NCI-H1694 treated with DMSO at 0.1 percent for 48 hours (cell line): ENCODE data around the gene RUNX1.

ENCODE experiments used
- DNase-seq: peaks from one replicate; lab custom pipeline; 2025; lab: John Stamatoyannopoulos, UW

The RUNX1 gene

DNA sequence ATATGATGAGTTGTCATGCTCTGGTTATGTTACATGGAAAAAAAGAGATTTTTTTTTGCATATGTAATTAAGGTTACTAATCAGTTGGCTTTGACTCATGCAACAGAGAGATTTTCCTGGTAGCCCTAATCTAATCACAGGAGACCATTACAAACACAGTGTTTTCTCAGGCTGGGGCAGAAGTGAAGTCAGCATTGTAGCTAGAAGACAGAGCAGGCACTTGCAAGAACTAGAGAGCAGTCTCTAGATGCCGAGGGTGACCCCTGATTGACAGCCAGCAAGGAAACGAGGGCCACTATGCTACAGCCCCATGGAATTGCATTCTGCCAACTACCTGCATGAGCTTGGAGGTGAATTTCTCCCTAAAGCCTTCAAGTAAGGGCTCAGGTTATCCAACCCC is 151.3 kb downstream of the RUNX1 start:
- no peak for DNase-seq

DNA sequence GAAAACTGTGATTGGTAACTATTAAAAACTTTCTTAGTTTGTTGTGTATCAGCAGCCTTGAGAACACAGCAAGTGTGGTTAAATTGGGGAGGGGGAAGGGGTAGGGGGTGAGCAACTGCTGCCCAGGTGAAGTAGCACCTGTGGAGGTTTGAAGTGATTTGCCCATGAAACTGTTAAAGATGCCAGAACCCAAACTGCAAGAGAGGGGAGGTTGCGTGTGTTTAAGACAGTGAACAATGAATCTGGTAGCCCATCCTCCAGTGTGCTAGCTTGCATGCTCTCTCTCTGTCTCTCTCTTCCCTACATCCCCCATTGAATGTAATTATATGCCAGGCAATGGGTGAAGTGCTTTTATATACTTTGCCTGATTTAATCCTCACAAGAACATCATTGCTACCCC is 154.7 kb downstream of the RUNX1 start:
- no peak for DNase-seq

GRCh38 chr21:34892209-34892608 is 156.9 kb downstream of the RUNX1 start:
- no peak for DNase-seq

- no peak for DNase-seq
Observed at GRCh38 chr21:34891613-34891943, 157.5 kb downstream of the RUNX1 start.

GRCh38 chr21:34890724-34891612 is 158.1 kb downstream of the RUNX1 start:
- no peak for DNase-seq

DNA sequence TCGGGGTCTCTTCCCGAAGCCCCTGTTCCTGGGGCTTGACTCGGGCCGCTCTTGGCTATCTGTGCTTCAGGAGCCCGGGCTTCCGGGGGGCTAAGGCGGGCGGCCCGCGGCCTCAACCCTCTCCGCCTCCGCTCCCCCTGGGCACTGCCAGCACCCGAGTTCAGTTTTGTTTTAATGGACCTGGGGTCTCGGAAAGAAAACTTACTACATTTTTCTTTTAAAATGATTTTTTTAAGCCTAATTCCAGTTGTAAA is 158.7 kb downstream of the RUNX1 start:
- no peak for DNase-seq

GRCh38 chr21:34889676-34890469 is 159.2 kb downstream of the RUNX1 start:
- DNase-seq: peak; percentile 44

DNA sequence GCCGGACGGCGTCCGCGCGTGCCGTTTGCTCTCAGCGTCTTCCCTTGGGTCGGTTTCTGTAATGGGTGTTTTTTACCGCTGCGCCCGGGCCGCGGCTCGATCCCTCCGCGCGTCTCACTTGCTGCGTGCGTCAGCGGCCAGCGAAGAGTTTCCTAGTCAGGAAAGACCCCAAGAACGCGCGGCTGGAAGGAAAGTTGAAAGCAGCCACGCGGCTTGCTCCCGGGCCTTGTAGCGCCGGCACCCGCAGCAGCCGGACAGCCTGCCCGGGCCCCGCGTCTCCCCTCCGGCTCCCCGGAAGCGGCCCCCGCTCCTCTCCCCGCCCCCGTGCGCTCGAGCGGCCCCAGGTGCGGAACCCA is 159.8 kb downstream of the RUNX1 start:
- peak; percentile 51 for DNase-seq

DNA sequence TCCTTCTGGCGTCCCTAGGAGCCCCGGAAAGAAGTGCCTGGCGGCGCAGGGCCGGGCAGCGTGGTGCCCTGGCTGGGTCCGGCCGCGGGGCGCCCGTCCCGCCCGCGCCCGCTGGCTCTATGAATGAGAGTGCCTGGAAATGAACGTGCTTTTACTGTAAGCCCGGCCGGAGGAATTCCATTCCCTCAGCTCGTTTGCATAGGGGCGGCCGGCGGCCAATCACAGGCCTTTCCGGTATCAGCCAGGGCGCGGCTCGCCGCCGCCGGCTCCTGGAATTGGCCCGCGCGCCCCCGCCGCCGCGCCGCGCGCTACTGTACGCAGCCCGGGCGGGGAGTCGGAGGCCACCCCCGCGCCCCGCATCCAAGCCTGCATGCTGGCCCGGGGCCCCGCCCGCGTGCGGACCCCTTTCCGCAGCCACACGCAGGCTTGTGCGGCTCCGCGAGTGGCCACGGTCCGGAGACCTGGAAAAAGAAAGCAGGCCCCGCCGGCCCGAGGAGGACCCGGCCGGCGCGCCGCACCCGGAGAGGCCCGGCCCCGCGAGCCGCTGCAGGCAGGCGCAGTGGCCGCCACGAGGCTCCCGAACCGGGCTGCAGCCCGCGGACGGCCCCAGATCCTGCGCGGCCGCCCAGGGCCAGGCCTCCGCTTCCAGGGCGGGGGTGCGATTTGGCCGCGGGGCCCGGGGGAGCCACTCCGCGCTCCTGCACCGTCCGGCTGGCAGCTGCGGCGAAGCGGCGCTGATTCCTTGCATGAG is 160.4 kb downstream of the RUNX1 start:
- DNase-seq: peak; percentile 93

DNA sequence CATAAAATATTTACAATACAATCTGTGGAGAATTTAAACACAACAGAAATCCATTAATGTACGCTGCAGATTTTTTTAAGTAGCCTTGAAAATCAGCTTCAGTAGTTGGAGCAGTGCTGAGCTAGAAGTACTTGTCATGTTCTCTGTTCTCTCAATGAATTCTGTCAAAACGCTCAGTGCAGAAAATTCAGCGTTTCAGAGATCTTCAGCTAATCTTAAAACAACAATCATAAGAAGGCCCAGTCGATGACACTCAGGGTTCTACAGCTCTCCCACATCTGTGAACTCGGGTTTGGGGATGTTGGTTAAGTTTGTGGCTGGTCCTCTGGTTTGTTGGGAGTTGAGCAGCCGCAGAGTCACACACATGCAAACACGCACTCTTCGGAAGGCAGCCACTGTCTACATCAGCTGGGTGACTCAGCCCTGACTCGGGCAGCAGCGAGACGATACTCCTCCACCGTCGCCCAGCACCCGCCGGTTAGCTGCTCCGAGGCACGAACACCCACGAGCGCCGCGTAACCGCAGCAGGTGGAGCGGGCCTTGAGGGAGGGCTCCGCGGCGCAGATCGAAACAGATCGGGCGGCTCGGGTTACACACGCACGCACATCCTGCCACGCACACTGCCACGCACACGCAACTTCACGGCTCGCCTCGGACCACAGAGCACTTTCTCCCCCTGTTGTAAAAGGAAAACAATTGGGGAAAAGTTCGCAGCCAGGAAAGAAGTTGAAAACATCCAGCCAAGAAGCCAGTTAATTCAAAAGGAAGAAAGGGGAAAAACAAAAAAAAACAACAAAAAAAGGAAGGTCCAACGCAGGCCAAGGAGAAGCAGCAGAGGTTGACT is 161.2 kb downstream of the RUNX1 start:
- DNase-seq: peak; percentile 61

GRCh38 chr21:34887105-34887442 is 162.0 kb downstream of the RUNX1 start:
- DNase-seq: no peak

DNA sequence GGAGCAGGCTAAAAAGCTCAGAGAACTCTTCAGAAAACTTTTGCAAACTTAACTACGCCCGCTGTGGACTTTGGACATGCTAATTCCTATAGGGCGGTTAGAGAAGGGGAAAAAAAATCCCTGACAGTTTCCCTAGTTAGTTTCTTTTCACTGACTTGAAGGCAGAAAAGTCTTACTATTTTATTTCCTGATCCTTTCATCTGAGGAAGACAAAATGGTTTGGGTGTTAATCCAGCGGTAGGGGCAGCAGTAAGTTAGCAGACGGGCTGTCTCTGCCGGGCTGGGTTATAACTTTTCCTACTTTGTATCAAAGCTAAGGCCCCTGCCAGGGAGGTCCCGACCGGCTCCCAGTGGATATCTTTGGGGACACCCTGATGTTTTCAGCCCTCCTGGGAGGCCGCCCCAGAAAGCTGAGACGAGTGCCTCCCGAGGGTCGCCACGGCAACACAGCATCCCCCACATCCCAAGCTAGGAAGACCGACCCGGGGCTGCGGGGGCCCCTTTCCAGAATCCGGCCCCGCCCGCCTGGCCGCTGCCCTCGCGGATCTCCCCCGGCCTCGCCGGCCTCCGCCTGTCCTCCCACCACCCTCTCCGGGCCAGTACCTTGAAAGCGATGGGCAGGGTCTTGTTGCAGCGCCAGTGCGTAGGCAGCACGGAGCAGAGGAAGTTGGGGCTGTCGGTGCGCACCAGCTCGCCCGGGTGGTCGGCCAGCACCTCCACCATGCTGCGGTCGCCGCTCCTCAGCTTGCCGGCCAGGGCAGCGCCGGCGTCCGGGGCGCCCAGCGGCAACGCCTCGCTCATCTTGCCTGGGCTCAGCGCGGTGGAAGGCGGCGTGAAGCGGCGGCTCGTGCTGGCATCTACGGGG is 162.6 kb downstream of the RUNX1 start:
- no peak for DNase-seq

GRCh38 chr21:34885626-34886239 is 163.4 kb downstream of the RUNX1 start:
- no peak for DNase-seq

DNA sequence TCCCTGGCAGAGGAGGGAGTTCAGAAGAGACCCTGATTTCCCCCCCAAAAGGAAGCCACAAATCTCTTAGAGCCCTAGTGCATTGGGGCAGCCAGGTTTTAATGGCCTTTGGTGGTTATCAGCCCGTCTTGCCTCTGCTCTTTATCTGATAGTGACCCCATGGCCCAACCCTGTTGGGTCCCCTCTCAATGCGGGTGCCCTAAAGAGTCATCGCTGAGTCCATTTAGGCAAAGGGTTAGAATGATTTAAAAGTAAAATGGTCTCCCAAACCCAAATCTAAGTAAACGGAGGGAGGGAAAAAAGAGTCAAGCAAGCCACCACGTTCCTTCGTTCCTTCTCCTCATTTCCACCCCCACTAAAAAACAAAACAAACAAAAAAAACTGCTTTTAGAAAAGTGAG is 164.0 kb downstream of the RUNX1 start:
- DNase-seq: no peak

DNA sequence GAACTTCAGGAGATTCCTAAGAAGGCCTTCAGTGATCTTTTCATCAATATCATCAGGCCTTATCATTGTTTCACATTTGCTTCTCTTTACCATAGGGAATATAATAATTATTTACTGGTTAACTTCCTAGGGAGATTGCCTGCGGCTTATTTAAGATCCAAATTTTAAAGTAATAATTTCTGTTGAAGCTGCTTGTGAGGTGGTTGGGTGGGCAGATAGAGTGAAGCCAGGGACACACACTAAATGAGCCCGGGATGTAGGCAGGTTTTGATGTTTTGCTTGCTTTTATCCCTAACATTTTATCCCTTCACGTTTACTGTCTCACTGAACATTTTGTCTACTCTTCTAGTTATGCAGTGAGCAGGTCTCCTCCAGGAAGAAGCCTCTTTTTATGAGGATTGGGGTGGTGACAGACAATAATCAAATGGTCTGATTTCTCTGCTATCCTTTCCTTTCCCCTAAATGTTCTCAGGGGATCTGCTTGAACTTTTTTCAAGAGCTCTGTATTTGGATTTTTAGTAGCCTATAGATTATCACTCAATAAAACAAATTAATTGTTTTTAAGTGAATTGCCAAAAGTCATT is 164.7 kb downstream of the RUNX1 start:
- DNase-seq: no peak

- DNase-seq: no peak
Observed at GRCh38 chr21:34883491-34884271, 165.4 kb downstream of the RUNX1 start.

DNA sequence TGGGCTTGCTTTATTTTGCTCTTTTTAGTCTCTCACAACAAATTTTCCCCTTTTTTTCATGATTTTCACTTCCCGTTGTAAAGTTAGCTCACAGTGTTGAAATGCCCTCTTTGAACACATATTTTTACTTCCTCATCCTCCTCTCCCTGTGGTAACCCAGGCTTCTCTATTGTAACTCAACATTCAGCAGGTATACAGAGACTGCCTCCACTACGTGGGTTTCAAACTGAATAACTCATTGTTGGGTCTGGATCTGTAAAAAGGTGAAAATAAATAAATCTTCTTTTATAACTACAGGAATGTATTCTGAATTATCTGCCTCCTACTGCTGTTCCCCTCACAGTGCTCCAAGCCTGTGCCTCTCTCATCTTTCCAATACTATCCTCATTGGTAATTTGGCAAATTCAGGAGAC is 166.4 kb downstream of the RUNX1 start:
- no peak for DNase-seq

DNA sequence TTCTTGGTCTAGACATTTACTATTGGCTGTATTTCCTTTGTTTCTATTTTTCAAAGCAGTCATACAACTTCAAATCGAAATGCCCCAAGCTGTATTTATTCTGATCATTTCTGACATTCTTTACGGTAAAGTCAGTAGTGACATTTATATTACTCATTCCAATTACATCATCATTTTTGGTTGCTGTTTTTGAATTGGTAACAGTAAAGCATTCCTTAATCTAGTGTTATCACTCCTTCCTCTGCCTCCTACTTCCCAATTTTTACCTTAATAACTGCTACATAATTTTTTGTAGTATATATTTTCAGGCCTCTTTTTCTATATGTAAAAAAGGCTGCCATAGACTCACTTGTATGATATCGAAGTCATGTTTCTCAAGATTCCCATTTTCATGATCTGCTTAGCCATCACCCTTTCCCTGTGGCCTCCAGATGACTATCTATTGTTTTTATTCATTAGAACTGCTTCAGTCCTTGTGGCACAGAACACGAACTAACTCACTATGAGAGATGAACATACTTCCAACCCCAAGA is 167.2 kb downstream of the RUNX1 start:
- no peak for DNase-seq

DNA sequence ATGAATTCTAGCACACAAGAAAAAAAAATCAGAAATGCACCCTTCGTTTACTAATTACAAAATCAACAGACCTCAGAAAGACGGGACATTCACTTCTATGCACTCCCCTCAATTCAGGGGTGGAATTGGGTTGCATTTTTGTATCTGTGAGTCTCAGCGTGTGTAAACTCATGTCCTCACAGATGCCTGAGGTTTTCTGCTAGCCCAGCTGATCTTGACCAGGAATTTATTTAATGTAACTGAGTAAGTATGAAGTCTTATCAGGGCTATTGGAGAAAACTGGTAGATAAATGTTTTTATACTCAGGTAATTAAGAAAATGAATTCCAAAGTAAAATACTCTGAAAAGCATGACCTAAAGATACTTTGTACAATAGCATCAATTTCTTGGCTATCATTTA is 167.7 kb downstream of the RUNX1 start:
- DNase-seq: no peak
